Fibroblast of lung (primary cell): ENCODE data around the gene KCND2. TPM values are rescaled to one million over a fixed set of nuclear protein-coding genes. Genes with fewer than 3 reads are reported as not detected.

Source experiments
- DNase-seq, 2 donors: peaks; one replicate each; pipeline versions ENCODE4 v3.0.0 to v3.0.0-alpha.2; 2010; ENCODE audit warnings: low read depth in 2 of 2
- H2AFZ ChIP-seq: 2 replicates; pipeline ENCODE4 v1.5.1; 2012; ENCODE audit warnings: low read length, control low read depth, inconsistent platforms
- H3K27ac ChIP-seq: 2 replicates; pipeline ENCODE4 v1.5.1; 2011; ENCODE audit warnings: low read length, control low read depth; ENCODE audit not compliant: insufficient read depth
- H3K27me3 ChIP-seq: 2 replicates; pipeline ENCODE4 v1.5.1; 2011; ENCODE audit warnings: mild to moderate bottlenecking, low read length; ENCODE audit not compliant: control insufficient read depth, insufficient read depth
- H3K36me3 ChIP-seq: 2 replicates; pipeline ENCODE4 v1.5.1; 2011; ENCODE audit warnings: low read length; ENCODE audit not compliant: control insufficient read depth, insufficient read depth
- H3K4me1 ChIP-seq: 2 replicates; pipeline ENCODE4 v1.5.1; 2011; ENCODE audit warnings: low read length; ENCODE audit not compliant: control insufficient read depth, insufficient read depth; ENCODE audit errors: extremely low read depth
- H3K4me2 ChIP-seq: 2 replicates; pipeline ENCODE4 v1.5.1; 2011; ENCODE audit warnings: low read length, control low read depth; ENCODE audit not compliant: insufficient read depth; ENCODE audit errors: extremely low read depth
- H3K4me3 ChIP-seq, 4 experiments: fragments of 200-600 bp in 1 of 4; sonication (generic) in 1 of 4; replicated peaks in 1 of 4; 2 replicates each; pipeline ENCODE4 v1.5.1; 2011 to 2016; ENCODE audit warnings: low read length in 4 of 4, low read depth in 3 of 4, mild to moderate bottlenecking in 3 of 4, control low read depth in 2 of 4, inconsistent platforms in 1 of 4, mixed read lengths in 1 of 4; ENCODE audit not compliant: insufficient read depth in 1 of 4; ENCODE audit errors: control extremely low read depth in 1 of 4
- H3K79me2 ChIP-seq: 2 replicates; pipeline ENCODE4 v1.5.1; 2012; ENCODE audit warnings: mild to moderate bottlenecking, low read length, inconsistent platforms; ENCODE audit not compliant: control insufficient read depth, insufficient read depth
- H3K9ac ChIP-seq: 2 replicates; pipeline ENCODE4 v1.5.1; 2011; ENCODE audit warnings: mild to moderate bottlenecking, low read length, control low read depth; ENCODE audit not compliant: insufficient read depth
- H3K9me3 ChIP-seq: 2 replicates; pipeline ENCODE4 v1.5.1; 2012; ENCODE audit warnings: low read depth, low read length; ENCODE audit not compliant: control insufficient read depth, insufficient read depth
- H4K20me1 ChIP-seq: 2 replicates; pipeline ENCODE4 v1.5.1; 2011; ENCODE audit warnings: low read length; ENCODE audit not compliant: control insufficient read depth, insufficient read depth; ENCODE audit errors: extremely low read depth
- EZH2 ChIP-seq: IDR thresholded peaks from 2 replicates; pipeline ENCODE4 v1.5.1; 2012; ENCODE audit warnings: low read length, control low read depth, mild to moderate bottlenecking; ENCODE audit errors: missing control alignments
- polyA plus RNA-seq, 2 donors: library from polyadenylated mRNA; depleted of rRNA in 1 of 2; stranded (reverse) in 1 of 2; unstranded in 1 of 2; fragments of >200 nt; gene quantifications; 2 replicates each; pipeline ENCODE4 v1.2.1, GENCODE V29; 2011 to 2012; ENCODE audit warnings: missing spikeins in 1 of 2
- total RNA-seq: library from RNA; depleted of rRNA; stranded (reverse); fragments of >200 nt; gene quantifications from 2 replicates; pipeline ENCODE4 v1.2.1, GENCODE V29; 2014
- TF ChIP-seq, protein P1 (sequence below), 2 donors: IDR thresholded peaks in 1 of 2; conservative IDR thresholded peaks in 1 of 2; 1 replicate in 1 of 2; 2 replicates in 1 of 2; pipeline ENCODE4 v1.5.1; 2011 to 2012; ENCODE audit warnings: low read length in 2 of 2, control low read depth in 1 of 2, inconsistent platforms in 1 of 2, low read depth in 1 of 2, mild to moderate bottlenecking in 1 of 2

Gene KCND2
- total and polyA plus RNA-seq, 2 donors (not counting 1 experiment from before 2014, with no cell fraction given): 2.1 to 6.1 TPM

DNA sequence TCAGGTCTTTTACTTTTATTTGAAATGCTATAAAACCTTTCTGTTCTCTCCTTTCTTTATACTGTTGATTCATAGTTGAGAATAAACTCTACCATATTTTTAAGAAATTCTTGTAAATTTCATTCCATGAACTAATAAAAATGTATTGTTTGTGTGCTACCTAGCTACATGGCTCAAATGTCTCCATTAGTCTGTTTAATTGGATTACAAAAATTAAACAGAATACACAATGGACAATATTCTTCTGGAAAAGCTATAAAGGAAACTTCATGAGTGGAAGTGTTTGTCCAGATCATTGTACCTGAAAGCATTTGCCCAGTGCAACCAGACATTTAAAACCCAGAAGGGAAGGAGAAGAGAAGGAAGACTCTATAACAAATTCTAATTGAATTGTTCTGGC, 20.1 kb downstream of the KCND2 start:
- Histone ChIP-seq H3K27me3 (no peaks in the 10 kb centered on the region), H4K20me1 (no peaks in the 10 kb centered on the region), H3K27ac (no peak overlapping the region), H3K79me2 (no peaks in the 10 kb centered on the region), H3K4me2 (no peak overlapping the region), H2AFZ (no peak overlapping the region), H3K4me1 (no peaks in the 10 kb centered on the region), H3K4me3 (no peak overlapping the region), H3K36me3 (no peaks in the 10 kb centered on the region), H3K9me3 (no peaks in the 10 kb centered on the region), H3K9ac (no peak overlapping the region)
- TF ChIP-seq, protein P1, sequence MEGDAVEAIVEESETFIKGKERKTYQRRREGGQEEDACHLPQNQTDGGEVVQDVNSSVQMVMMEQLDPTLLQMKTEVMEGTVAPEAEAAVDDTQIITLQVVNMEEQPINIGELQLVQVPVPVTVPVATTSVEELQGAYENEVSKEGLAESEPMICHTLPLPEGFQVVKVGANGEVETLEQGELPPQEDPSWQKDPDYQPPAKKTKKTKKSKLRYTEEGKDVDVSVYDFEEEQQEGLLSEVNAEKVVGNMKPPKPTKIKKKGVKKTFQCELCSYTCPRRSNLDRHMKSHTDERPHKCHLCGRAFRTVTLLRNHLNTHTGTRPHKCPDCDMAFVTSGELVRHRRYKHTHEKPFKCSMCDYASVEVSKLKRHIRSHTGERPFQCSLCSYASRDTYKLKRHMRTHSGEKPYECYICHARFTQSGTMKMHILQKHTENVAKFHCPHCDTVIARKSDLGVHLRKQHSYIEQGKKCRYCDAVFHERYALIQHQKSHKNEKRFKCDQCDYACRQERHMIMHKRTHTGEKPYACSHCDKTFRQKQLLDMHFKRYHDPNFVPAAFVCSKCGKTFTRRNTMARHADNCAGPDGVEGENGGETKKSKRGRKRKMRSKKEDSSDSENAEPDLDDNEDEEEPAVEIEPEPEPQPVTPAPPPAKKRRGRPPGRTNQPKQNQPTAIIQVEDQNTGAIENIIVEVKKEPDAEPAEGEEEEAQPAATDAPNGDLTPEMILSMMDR (conservative IDR thresholded peaks at IDR 0.05 in 1 of 2, IDR thresholded peaks at IDR 0.05 in 1 of 2; ENCODE audit: low read depth in 1 of 2, low read length in 2 of 2): no peak
- no peak for TF ChIP-seq EZH2
- no peak for DNase-seq

DNA sequence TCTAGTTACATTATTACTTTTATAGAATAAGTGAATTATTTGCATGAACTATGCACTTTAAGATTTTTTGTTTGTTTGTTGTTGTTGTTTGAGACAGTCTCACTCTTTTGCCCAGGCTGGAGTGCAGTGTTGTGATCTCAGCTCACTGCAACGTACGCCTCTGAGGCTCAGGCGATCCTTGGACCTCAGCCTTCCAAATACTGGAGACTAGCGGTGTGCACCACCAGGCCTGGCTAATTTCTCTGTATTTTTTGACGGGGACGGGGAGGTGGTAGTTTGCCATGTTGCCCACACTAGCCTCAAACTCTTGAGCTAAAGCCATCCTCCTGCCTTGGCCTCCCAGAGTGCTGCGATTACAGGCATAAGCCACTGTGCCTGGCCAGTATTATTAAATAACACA, 29.2 kb downstream of the KCND2 start:
- DNase-seq: no peak
- Histone ChIP-seq H3K36me3 (no peaks in the 10 kb centered on the region), H3K79me2 (no peaks in the 10 kb centered on the region), H3K27ac (no peak overlapping the region), H4K20me1 (no peaks in the 10 kb centered on the region), H3K4me1 (no peaks in the 10 kb centered on the region), H3K27me3 (no peaks in the 10 kb centered on the region), H2AFZ (no peak overlapping the region), H3K4me3 (no peak overlapping the region), H3K4me2 (no peak overlapping the region), H3K9ac (no peak overlapping the region), H3K9me3 (no peaks in the 10 kb centered on the region)
- TF ChIP-seq EZH2: no peak
- TF ChIP-seq, protein P1 (conservative IDR thresholded peaks at IDR 0.05 in 1 of 2, IDR thresholded peaks at IDR 0.05 in 1 of 2; ENCODE audit: low read depth in 1 of 2, low read length in 2 of 2): no peak

DNA sequence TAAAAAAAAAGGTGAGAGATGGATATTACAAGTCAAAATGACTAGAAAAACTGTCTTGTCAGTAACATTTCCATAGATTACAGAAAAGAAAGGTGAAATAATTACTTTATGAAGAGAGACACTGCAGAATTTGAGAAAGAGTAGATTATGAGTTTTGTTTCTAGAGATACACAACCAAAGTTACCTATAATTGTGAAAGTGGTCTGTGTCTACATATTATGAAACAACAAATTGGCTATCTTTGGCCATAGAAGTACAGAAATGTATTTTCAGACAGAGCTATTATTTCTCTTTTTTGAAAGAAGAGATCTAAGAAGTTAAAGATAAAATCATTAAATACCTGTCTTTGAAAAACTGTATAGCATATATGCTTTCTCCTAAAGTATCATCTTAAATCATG, 30.1 kb downstream of the KCND2 start:
- DNase-seq: no peak
- H4K20me1 ChIP-seq: no peaks in the 10 kb centered on the region
- no peak overlapping the region for H3K9ac ChIP-seq
- H3K79me2 ChIP-seq: no peaks in the 10 kb centered on the region
- H3K4me2 ChIP-seq: no peak overlapping the region
- no peak overlapping the region for H3K27ac ChIP-seq
- no peaks in the 10 kb centered on the region for H3K4me1 ChIP-seq
- no peak overlapping the region for H3K4me3 ChIP-seq
- H3K27me3 ChIP-seq: no peaks in the 10 kb centered on the region
- TF ChIP-seq, protein P1 (conservative IDR thresholded peaks at IDR 0.05 in 1 of 2, IDR thresholded peaks at IDR 0.05 in 1 of 2; ENCODE audit: low read depth in 1 of 2, low read length in 2 of 2): no peak
- TF ChIP-seq EZH2: no peak
- H2AFZ ChIP-seq: no peak overlapping the region
- no peaks in the 10 kb centered on the region for H3K9me3 ChIP-seq
- no peaks in the 10 kb centered on the region for H3K36me3 ChIP-seq
